Activated B cell treated with CpG ODN at 0.5 μM for 24 hours (primary cell): ENCODE data around the gene SLITRK5. TPM values are rescaled to one million over a fixed set of nuclear protein-coding genes. Genes with fewer than 3 reads are reported as not detected.

Source experiments
- ATAC-seq: fragments of 200-7000 bp; cut with Tn5 transposase; one replicate; pipeline ENCODE4 v1.10.0; 2021; ENCODE audit warnings: low read depth, mild to moderate bottlenecking, moderate library complexity
- CTCF ChIA-PET: fragments of 350-600 bp; sonication (Branson Sonifier 250); formaldehyde crosslinking; loops from one replicate; lab custom pipeline; 2021; ENCODE audit warnings: antibody characterized with exemption; lab: Charles Lee
- POLR2A ChIA-PET: fragments of 350-600 bp; sonication (Branson Sonifier 250); formaldehyde crosslinking; loops from one replicate; lab custom pipeline; 2021; ENCODE audit warnings: antibody characterized with exemption; lab: Charles Lee
- DNase-seq: peaks from one replicate; pipeline ENCODE4 v3.0.0; 2022
- H3K27ac Mint-ChIP-seq: one replicate; pipeline ENCODE4 v1.8.0; 2020; ENCODE audit warnings: mixed read lengths
- H3K27me3 Mint-ChIP-seq: one replicate; pipeline ENCODE4 v1.8.0; 2021; ENCODE audit warnings: mixed read lengths
- H3K36me3 Mint-ChIP-seq: one replicate; pipeline ENCODE4 v1.8.0; 2021; ENCODE audit warnings: low read depth, mixed read lengths
- H3K4me1 Mint-ChIP-seq: one replicate; pipeline ENCODE4 v1.8.0; 2021; ENCODE audit warnings: mixed read lengths
- H3K4me3 Mint-ChIP-seq: one replicate; pipeline ENCODE4 v1.8.0; 2020; ENCODE audit warnings: mild to moderate bottlenecking, mixed read lengths
- H3K9me3 Mint-ChIP-seq: one replicate; pipeline ENCODE4 v1.8.0; 2020; ENCODE audit warnings: mixed read lengths
- CTCF ChIP-seq: fragments of 200-600 bp; IDR thresholded peaks from one replicate; pipeline ENCODE4 v1.8.0; 2022; ENCODE audit warnings: antibody characterized with exemption, mild to moderate bottlenecking
- intact Hi-C: fragments of 100-400 bp; cut with micrococcal nuclease; formaldehyde crosslinking; loops from one replicate; pipeline ENCODE4 v1.15.1; 2024
- total RNA-seq: library from RNA; stranded (reverse); gene quantifications from 2 replicates; pipeline ENCODE4 v1.2.3, GENCODE V29; 2022

The SLITRK5 gene
- total RNA-seq, 1 donor from 2014 or later, result not detected

DNA sequence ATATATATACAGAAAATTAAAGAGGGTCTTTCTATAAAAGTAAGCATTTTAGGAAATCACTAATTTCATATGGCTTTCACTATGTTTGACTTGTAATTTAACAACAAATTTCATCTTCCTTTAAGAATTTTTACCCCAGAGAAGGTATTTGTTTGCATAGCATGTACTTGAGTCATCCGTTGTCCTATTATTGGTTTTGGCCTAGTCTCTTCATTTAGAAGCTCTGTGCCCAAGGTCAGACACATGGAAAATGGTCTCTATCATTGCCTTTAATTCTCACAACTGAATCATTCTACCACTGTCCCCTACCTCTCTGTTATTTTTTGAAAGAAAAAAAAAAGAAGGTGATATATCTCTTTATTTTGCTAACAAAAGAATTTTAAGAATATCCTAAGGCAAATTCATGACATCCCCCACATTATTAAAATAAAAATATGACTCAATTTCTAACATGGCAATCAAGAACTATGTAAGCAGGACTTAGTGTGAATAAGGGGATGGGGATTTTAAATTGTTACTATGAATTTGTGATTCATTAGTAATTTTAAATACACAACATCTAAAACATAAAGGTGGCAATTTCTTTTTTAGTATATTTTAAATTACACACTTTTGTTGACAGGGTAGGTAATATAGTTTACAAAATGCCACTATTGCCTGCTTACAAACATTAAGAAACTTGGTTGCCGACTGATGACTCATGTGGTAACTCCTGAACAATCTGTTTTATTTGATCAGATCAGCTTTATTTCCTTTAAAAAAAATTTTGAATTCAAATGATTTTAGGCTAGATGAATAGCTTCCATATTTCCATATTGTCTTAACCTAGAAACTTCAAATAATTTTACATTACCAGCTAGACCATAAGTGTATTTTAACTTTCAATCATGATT lies 13.9 kb downstream of the SLITRK5 start:
- no peaks in the 10 kb centered on the region for H3K36me3 Mint-ChIP-seq
- no peaks in the 10 kb centered on the region for H3K9me3 Mint-ChIP-seq
- H3K27ac Mint-ChIP-seq, result no peak overlapping the region
- H3K4me3 Mint-ChIP-seq, result no peak overlapping the region
- no peaks in the 10 kb centered on the region for H3K27me3 Mint-ChIP-seq
- H3K4me1 Mint-ChIP-seq, result peaks cover 6% of the 10 kb centered on the region
- no peak for DNase-seq
- ChIA-PET CTCF (no interaction called here), POLR2A (no interaction called here)
- intact Hi-C loops, result no loop called here
- no peak for TF ChIP-seq CTCF
- no peak for ATAC-seq

- no peak overlapping the region for H3K27ac Mint-ChIP-seq
- no peaks in the 10 kb centered on the region for H3K36me3 Mint-ChIP-seq
- no peaks in the 10 kb centered on the region for H3K4me1 Mint-ChIP-seq
- DNase-seq (no peak), ATAC-seq (no peak)
- ChIA-PET CTCF (no interaction called here), POLR2A (no interaction called here)
- TF ChIP-seq CTCF, result no peak
- H3K27me3 Mint-ChIP-seq, result no peaks in the 10 kb centered on the region
- H3K4me3 Mint-ChIP-seq, result no peak overlapping the region
- intact Hi-C loops, result no loop called here
- no peaks in the 10 kb centered on the region for H3K9me3 Mint-ChIP-seq
Measured at GRCh38 chr13:87696458-87696857, 25.3 kb downstream of the SLITRK5 start.

DNA sequence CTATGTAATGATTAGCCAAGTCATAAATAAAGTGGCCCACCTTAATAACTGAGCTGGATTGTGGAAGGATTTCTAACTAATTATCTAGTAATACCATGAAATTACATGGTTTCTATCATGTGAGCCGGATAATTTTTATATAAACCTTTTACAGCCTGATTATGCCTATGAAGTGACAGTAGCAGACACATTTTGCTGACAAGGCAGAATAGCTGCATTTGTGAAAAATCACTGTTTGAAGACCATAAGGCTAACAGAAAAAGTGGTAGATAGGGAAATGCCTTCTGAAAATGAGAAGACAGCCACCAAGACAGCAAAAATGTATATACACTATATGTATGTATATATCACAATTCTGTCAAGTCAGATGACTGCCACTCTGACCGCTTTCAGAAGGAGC lies 27.1 kb downstream of the SLITRK5 start:
- DNase-seq, result no peak
- H3K4me3 Mint-ChIP-seq, result no peak overlapping the region
- peaks cover 2% of the 10 kb centered on the region for H3K9me3 Mint-ChIP-seq
- POLR2A ChIA-PET, result interaction anchor here (0.6 kb wide), 1 partner anchor 253 kb away, joined by 4 read pairs; no protein-coding TSS in a partner anchor
- no peaks in the 10 kb centered on the region for H3K27me3 Mint-ChIP-seq
- no peak for ATAC-seq
- no peaks in the 10 kb centered on the region for H3K4me1 Mint-ChIP-seq
- intact Hi-C loops, result no loop called here
- no peaks in the 10 kb centered on the region for H3K36me3 Mint-ChIP-seq
- H3K27ac Mint-ChIP-seq, result no peak overlapping the region
- TF ChIP-seq CTCF, result no peak
- CTCF ChIA-PET, result no interaction called here

GRCh38 chr13:87709947-87710346 lies 38.8 kb downstream of the SLITRK5 start:
- Mint-ChIP-seq H3K27ac (no peak overlapping the region), H3K9me3 (peaks cover 6% of the 10 kb centered on the region), H3K27me3 (no peaks in the 10 kb centered on the region), H3K4me1 (no peaks in the 10 kb centered on the region), H3K4me3 (no peak overlapping the region), H3K36me3 (no peaks in the 10 kb centered on the region)
- ChIA-PET CTCF (no interaction called here), POLR2A (no interaction called here)
- DNase-seq (no peak), ATAC-seq (no peak)
- intact Hi-C loops, result no loop called here
- TF ChIP-seq CTCF, result no peak

DNA sequence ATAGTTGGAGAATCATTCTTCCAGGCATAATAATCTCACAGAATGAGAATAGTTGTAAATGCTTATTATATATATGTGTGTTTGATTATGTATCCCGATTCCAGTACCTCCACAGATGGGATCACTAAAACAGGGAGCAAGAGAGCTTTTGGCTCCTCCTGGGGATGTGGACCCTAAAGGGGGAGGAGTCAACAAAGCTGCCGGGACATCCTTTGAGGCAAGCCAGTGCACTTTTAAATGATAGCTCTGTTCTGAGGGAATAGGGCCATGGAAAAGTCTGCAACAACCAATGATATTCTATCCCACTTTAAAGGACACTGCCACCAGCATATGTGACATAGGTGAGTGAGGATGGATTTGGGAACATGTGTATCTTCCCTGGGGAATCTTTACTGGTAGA lies 40.8 kb downstream of the SLITRK5 start:
- Mint-ChIP-seq H3K27ac (no peak overlapping the region), H3K4me3 (no peak overlapping the region), H3K9me3 (peaks cover 4% of the 10 kb centered on the region), H3K36me3 (no peaks in the 10 kb centered on the region), H3K4me1 (no peaks in the 10 kb centered on the region), H3K27me3 (no peaks in the 10 kb centered on the region)
- no peak for DNase-seq
- ChIA-PET POLR2A (no interaction called here), CTCF (no interaction called here)
- no peak for ATAC-seq
- no peak for TF ChIP-seq CTCF
- intact Hi-C loops, result no loop called here
